ENCODE data around the gene ABCA7. TPM values are rescaled to one million over a fixed set of nuclear protein-coding genes. Genes with fewer than 3 reads are reported as not detected.
"Not testable (repeated sequence)": the region's sequence is repeated elsewhere in the genome, so short reads cannot be mapped to it uniquely, and the experiment has no call there.

The ABCA7 gene
- total RNA-seq, 1 donor from 2014 or later, result 51.0 TPM

DNA sequence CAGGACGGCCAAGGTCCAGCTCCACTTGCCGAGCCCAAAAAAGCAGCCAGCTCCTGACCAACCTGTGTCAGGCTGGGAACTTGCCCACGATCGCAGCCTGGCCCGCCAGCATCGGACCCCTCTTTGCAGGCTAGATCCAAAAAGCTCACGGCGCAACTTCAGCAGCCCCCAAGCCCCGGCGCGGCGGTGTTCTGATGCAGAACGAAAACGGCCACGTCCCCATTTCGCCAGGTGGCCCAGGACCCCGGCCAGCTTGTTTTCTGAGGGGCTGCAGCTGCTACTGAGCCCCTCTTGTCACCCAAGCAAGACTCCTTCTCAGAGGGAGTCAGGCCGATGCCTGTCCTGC is 20.3 kb upstream of the ABCA7 start:
- TF ChIP-seq, protein P1, sequence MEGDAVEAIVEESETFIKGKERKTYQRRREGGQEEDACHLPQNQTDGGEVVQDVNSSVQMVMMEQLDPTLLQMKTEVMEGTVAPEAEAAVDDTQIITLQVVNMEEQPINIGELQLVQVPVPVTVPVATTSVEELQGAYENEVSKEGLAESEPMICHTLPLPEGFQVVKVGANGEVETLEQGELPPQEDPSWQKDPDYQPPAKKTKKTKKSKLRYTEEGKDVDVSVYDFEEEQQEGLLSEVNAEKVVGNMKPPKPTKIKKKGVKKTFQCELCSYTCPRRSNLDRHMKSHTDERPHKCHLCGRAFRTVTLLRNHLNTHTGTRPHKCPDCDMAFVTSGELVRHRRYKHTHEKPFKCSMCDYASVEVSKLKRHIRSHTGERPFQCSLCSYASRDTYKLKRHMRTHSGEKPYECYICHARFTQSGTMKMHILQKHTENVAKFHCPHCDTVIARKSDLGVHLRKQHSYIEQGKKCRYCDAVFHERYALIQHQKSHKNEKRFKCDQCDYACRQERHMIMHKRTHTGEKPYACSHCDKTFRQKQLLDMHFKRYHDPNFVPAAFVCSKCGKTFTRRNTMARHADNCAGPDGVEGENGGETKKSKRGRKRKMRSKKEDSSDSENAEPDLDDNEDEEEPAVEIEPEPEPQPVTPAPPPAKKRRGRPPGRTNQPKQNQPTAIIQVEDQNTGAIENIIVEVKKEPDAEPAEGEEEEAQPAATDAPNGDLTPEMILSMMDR (IDR thresholded peaks at IDR 0.05), result no peak
- Histone ChIP-seq H3K9me3 (no peaks in the 10 kb centered on the region), H3K27me3 (no peaks in the 10 kb centered on the region), H3K27ac (no peak overlapping the region), H3K36me3 (no peaks in the 10 kb centered on the region), H3K4me3 (peak overlapping the region; percentile 79), H3K4me1 (peaks cover 56% of the 10 kb centered on the region)
- DNase-seq (no peak), ATAC-seq (no peak)
- intact Hi-C loops (cut with DNase I), result no loop called here

DNA sequence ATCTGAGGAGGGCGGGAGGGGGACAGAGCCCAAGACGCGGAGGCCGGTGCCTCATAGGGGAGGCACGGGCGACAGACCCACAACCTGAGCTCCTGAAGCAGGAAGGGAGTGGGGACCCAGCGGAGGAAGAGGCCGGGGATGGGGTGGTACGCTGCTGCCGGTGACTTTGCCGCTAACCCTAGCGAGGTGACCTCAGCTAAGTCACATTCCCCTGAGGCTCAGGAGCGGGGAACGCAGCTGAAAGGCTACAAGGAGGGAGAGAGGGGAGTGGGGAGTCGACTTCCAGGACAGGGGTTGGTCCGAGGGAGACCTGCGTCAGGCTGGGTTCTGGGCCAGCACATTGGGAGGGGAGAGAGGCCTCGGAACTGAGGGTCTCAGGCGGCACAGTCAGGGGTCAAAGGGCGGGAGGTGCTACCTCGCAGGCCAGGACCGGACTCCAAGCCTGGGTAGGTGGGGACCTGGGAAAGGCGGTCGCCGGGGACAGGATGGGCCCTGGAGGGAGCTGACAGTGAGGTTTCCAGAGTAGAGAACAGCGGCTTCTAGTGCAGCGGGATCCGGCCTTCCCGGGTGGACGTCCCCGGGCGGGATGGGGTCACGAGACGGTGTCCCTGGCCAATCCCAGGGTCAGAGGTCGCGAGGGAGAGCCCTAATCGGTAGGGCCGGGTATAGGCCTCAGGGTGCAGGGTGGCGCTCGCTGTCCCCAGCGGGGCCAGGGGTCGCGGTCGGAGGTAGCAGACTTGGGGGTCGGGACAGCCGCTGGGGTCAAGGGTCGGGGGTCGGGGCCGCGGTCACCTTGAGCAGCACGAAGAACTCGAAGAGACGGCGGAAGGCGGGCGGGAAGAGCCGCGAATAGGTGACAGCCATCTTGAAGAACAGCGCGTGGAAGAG is 19.7 kb upstream of the ABCA7 start:
- DNase-seq (no peak), ATAC-seq (peak; percentile 5)
- peak overlapping the region; percentile 79 for H3K4me3 ChIP-seq
- TF ChIP-seq, protein P1 (IDR thresholded peaks at IDR 0.05), result no peak
- no peaks in the 10 kb centered on the region for H3K9me3 ChIP-seq
- H3K27ac ChIP-seq, result peak overlapping the region; percentile 97
- no peaks in the 10 kb centered on the region for H3K36me3 ChIP-seq
- intact Hi-C loops (cut with DNase I), result no loop called here
- no peaks in the 10 kb centered on the region for H3K27me3 ChIP-seq
- H3K4me1 ChIP-seq, result peaks cover 56% of the 10 kb centered on the region

DNA sequence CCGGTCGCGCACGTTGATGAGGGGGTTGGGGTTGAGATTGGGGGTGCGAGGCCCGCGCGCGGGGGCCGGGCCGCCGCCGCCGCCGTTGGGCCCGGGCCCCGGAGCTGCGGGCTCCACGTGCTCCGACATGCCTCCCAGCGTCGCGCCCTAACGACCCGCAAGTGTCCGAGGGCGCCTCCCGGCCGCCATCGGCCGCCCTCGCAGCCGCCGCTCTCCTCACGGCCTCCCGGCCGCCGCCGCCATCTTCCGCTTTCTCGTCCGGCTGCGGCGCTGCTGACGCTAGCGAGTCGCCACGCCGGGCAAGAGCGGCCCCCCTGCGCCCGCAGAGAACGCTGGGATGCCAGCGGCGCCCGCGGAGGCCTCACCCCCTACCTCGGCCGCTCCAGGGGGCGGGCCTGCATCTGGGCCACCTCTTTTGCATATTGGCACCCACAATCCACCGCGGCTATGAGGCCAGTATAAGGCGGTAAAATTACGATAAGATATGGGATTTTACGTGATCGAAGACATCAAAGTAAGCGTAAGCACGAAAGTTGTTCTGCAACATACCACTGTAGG is 19.0 kb upstream of the ABCA7 start, which contains the start of gene TMEM259:
Gene TMEM259 (minus strand): TSS at position 256 of the 558 bp plus-strand sequence. CDS start 127 bp downstream, at position 129.
- Histone ChIP-seq H3K27me3 (no peaks in the 10 kb centered on the region), H3K36me3 (no peaks in the 10 kb centered on the region), H3K9me3 (no peaks in the 10 kb centered on the region), H3K4me1 (peaks cover 53% of the 10 kb centered on the region), H3K4me3 (peak within 1 kb of the TSS; percentile 79), H3K27ac (peak within 1 kb of the TSS; percentile 97)
- ATAC-seq (peak; percentile 94), DNase-seq (peak; percentile 99)
- TF ChIP-seq, protein P1 (IDR thresholded peaks at IDR 0.05), result no peak
- intact Hi-C loops (cut with DNase I), result no loop called here

DNA sequence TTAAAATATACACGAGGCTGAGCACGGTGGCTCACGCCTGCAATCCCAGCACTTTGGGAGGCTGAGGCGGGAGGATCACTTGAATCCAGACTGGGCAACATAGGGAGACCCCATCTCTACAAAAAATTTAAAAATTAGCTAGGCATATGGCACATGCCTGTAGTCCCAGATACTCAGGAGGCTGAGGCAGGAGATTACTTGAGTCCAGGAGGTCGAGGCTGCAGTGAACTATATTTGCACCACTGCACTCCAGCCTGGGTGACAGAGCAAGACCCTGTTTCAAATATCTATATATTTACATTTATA is 16.1 kb upstream of the ABCA7 start:
- H3K36me3 ChIP-seq; intact Hi-C loops (cut with DNase I); H3K9me3 ChIP-seq; H3K4me3 ChIP-seq; H3K27ac ChIP-seq; H3K27me3 ChIP-seq; DNase-seq; ATAC-seq: not testable (repeated sequence)
- peaks cover 29% of the 10 kb centered on the region for H3K4me1 ChIP-seq

DNA sequence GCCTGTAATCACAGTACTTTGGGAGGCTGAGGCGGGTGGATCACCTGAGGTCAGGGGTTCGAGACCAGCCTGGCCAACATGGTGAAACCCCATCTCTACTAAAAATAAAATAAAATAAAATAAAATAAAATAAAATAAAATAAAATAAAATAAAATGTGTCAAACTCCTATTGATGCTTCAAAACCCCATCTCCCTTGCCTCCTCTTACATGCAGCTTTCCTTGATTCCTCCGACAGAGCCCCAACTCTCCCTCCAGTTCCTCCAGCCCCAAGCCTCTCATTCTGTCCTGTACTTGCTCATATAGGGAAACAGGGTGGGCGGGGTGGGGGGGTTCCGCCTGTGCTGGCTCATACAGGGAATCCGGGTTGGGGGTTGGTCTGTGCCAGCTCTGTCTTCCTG is 14.8 kb upstream of the ABCA7 start:
- DNase-seq; H3K4me3 ChIP-seq; H3K27ac ChIP-seq; H3K36me3 ChIP-seq; H3K27me3 ChIP-seq; intact Hi-C loops (cut with DNase I); H3K9me3 ChIP-seq; ATAC-seq: not testable (repeated sequence)
- peaks cover 27% of the 10 kb centered on the region for H3K4me1 ChIP-seq

DNA sequence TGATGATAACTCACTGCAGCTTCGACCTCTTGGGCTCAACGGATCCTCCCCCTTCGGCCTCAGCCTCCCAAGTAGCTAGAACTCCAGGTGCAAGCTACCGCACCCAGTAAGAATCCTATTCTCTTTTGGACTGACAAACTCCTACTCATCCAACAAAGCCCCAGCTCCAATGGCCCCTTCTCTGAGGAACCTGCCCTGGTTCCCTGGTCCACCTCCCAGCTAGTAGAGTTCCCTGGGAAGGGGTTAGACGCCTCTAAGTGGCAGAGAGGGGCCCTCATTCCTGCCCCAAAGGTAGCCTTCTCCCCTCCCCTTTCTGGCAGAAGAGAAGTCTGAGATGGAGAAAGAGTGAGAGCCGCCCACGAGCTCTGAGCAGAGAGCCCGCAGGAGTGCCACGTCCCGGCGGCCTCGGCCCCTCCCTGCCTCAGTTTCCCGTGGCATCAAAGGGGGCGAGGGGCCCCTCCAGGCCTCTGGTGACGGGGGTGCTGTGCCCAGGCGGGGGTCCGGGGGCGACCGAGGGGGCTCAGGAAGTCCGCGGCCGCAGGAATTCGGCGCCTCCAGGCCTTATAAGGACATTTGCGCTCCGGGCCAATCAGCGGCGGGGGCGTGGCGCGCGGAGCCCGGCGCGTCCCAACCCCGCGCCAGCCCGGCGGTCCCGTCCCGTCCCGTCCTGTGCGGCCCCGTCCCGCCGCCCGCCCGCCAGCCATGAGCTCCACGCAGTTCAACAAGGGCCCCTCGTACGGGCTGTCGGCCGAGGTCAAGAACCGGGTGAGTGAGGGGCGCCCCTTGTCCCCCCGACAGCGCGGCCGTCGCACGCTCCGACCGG is 13.7 kb upstream of the ABCA7 start, which contains the start of gene CNN2:
Gene CNN2 (plus strand): TSS at position 649 of the 823 bp plus-strand sequence. CDS start 54 bp downstream, at position 703.
- no peaks in the 10 kb centered on the region for H3K9me3 ChIP-seq
- peaks cover 36% of the 10 kb centered on the region for H3K4me1 ChIP-seq
- no peaks in the 10 kb centered on the region for H3K27me3 ChIP-seq
- intact Hi-C loops (cut with DNase I), result no loop called here
- H3K4me3 ChIP-seq, result peak within 1 kb of the TSS; percentile 97
- peak; percentile 82 for ATAC-seq
- peak; percentile 93 for DNase-seq
- peak within 1 kb of the TSS; percentile 98 for H3K27ac ChIP-seq
- TF ChIP-seq, protein P1 (IDR thresholded peaks at IDR 0.05), result no peak
- H3K36me3 ChIP-seq, result no peaks in the 10 kb centered on the region
